Retinal pigment epithelial cell (primary cell): Measurements from ENCODE around the gene CALB2.
A peak's percentile ranks its signal among the peaks of the same experiment; 100 is the strongest.

Experiments
- DNase-seq: peaks from one replicate; pipeline ENCODE4 v3.0.0-alpha.2; 2010; ENCODE audit warnings: low read depth
- H3K4me3 ChIP-seq: 2 replicates; pipeline ENCODE4 v1.5.1; 2011; ENCODE audit warnings: mild to moderate bottlenecking, low read length, control low read depth, moderate library complexity
- TF ChIP-seq, protein P1 (sequence below): conservative IDR thresholded peaks from 2 replicates; pipeline ENCODE4 v1.5.1; 2011; ENCODE audit warnings: low read depth, low read length, control low read depth, inconsistent platforms

Gene CALB2

DNA sequence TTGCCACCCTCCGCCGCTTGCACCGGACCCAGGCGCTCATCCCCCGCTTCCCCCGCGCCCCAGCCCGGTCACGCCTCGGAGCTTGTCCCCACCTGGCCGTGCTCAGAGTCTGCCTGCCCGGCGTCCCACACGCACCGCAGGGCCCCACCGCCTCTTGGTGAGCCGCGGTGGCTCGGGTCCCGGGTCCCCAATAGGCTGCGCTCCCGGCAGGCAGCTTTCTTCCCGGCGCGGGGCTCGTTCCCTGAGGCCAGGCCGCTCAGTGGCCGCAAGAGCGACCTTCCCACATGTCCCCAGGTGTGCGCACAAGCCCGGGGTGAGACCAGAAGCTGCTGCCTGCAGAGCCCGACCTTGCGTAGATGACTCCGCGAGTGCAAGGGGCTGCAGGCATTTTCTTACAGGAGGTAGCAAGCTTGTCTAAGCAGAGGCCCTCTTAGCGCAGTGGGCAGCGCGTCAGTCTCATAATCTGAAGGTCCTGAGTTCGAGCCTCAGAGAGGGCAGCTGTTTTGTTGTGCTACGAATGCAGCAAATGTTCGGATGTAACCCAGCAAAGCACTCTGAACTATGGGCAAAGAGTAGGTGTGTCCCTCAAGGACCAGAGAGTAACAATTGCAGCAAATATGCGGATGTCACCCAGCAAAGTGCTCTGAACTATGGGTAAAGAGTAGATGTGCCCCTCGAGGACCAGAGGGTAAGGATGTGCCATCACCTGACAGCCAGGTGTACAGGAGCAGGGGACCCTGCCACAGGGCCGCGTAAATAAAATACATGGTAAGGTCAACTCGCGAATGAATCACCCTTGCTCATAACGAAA is 67.8 kb downstream of the CALB2 start:
- H3K4me3 ChIP-seq = peak overlapping the region; percentile 57
- TF ChIP-seq, protein P1, sequence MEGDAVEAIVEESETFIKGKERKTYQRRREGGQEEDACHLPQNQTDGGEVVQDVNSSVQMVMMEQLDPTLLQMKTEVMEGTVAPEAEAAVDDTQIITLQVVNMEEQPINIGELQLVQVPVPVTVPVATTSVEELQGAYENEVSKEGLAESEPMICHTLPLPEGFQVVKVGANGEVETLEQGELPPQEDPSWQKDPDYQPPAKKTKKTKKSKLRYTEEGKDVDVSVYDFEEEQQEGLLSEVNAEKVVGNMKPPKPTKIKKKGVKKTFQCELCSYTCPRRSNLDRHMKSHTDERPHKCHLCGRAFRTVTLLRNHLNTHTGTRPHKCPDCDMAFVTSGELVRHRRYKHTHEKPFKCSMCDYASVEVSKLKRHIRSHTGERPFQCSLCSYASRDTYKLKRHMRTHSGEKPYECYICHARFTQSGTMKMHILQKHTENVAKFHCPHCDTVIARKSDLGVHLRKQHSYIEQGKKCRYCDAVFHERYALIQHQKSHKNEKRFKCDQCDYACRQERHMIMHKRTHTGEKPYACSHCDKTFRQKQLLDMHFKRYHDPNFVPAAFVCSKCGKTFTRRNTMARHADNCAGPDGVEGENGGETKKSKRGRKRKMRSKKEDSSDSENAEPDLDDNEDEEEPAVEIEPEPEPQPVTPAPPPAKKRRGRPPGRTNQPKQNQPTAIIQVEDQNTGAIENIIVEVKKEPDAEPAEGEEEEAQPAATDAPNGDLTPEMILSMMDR = no peak
- DNase-seq = peak; percentile 66

DNA sequence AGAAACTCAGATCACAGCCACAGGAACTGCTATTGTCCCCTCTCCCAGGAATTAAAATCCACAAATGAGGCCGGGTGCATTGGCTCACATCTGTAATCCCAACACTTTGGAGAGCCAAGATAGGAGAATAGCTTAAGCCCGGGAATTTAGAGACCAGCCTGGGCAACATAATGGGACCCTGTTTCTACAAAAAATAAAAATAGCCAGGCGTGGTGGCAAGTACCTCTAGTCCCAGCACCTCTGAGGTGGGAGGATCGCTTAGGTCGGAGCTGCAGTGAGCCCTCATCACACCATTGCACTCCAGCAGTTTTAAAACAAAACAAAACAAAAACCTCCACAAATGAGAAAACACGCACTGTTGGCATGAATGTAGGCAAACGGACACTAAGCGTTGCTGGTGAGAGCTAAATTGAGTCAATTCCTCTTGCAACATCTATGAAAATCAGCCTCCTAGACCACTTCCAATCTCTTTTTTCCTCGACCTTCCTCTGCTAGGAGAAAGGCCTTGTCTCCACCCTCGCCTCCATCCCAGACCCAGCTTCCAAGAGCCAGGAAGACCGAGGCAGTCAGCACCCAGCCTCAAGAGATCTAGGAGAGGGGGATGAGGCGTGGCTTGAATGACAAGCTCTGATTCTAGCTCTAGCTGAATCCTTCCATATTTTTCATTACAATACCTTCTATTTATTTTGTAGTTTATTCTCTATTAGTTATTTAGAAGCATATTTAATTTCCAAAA is 68.5 kb downstream of the CALB2 start:
- DNase-seq = no peak
- TF ChIP-seq, protein P1 = no peak
- H3K4me3 ChIP-seq = no peak overlapping the region

DNA sequence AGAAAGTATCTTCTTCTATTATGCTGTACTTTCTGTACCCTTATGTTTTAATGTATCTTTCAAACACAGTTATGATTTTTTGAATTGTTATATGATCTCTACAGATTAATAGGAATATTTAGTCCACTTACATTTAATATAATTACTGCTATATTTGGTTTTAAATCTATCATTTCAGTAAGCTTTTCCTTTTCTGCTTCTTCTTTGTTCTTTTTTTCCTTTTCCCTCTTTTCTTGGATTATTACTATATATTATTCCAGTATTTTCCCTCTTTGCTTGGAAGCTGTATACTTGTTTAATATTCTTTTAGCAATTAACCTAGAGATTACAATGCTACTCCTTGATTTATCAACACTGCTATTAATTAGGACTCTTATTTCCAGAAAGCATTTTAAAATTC is 69.9 kb downstream of the CALB2 start:
- H3K4me3 ChIP-seq = no peak overlapping the region
- DNase-seq = no peak
- TF ChIP-seq, protein P1 = no peak

DNA sequence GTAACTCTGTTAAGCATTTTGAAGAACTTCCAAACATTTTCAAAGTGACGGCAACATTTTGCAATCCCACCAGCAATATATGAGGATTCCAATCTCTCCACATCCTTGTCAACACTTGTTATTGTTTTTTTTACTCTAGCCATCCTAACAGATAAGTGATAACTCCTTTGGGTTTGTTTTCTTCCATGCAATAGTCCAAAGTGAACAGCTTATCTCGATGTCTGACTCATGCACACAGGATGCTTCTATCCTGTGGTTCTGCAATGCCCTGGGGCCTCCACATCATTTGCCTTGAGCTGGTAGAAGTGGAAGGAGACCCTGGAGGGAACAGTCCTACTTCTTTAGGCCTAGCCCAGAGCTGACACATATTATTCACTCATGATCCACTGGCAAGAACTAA is 70.4 kb downstream of the CALB2 start:
- DNase-seq = no peak
- TF ChIP-seq, protein P1 = no peak
- H3K4me3 ChIP-seq = no peak overlapping the region

DNA sequence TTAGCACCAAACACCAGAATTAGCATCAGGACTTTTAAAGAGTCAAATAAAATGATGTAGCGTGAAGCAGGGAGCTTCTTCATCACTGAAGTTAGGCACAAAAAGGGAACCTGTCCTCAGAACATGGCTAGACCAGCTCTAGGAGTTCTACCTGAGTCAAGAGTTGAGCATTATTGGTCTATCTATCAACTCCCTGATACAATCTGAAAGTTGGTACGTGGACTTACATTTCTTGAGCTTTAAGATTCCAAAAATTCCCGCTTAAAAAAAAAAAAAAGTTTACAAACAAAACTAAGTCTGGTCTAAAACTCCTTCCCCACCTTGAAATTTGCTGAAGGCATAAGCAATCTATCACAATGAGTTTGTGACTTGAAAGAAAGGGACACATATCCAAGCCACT is 71.1 kb downstream of the CALB2 start:
- DNase-seq = no peak
- TF ChIP-seq, protein P1 = no peak
- H3K4me3 ChIP-seq = no peak overlapping the region

DNA sequence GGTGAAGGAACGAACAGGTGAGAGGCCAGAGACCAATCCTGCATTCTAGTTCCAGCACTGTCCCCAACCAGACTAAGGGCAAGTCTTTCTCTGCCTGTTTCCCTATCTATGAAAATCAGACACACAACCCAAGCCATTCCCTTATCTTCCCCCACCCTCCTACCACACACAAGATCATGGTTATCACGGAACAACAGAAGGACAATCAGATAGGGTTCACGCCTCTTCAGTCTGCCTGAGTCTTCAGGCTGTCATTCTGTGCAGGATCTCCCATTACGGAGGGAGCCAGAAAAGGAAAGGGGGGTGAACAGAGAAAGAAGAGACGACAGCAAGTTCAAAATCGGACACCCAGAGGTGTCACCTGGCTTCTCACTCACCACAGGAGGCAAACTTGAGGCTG is 72.2 kb downstream of the CALB2 start:
- no peak for DNase-seq
- H3K4me3 ChIP-seq = no peak overlapping the region
- TF ChIP-seq, protein P1 = no peak
